Skeletal muscle tissue (tissue), 4 donors: Measurements from ENCODE around the gene RFXAP. TPM values are rescaled to one million over a fixed set of nuclear protein-coding genes. Genes with fewer than 3 reads are reported as not detected.
"Not testable (repeated sequence)": the region's sequence is repeated elsewhere in the genome, so short reads cannot be mapped to it uniquely, and the experiment has no call there.

ENCODE experiments used
- H3K27ac ChIP-seq: one replicate; pipeline ENCODE4 v1.7.0; 2013; ENCODE audit warnings: mild to moderate bottlenecking, low read depth, low read length, inconsistent platforms
- H3K27me3 ChIP-seq, 3 donors: one replicate each; pipeline ENCODE4 v1.7.0; 2013; ENCODE audit warnings: low read length in 3 of 3; ENCODE audit not compliant: control insufficient read depth in 3 of 3, insufficient read depth in 3 of 3
- H3K36me3 ChIP-seq, 3 donors: one replicate each; pipeline ENCODE4 v1.7.0; 2013; ENCODE audit warnings: low read length in 3 of 3; ENCODE audit not compliant: control insufficient read depth in 3 of 3, insufficient read depth in 3 of 3
- H3K4me1 ChIP-seq, 3 donors: one replicate each; pipeline ENCODE4 v1.7.0; 2013; ENCODE audit warnings: low read length in 3 of 3, mild to moderate bottlenecking in 3 of 3; ENCODE audit not compliant: control insufficient read depth in 3 of 3, insufficient read depth in 3 of 3
- H3K4me3 ChIP-seq, 3 donors: one replicate each; pipeline ENCODE4 v1.7.0; 2013; ENCODE audit warnings: low read length in 3 of 3
- H3K9ac ChIP-seq, 3 donors: one replicate each; pipeline ENCODE4 v1.7.0; 2013; ENCODE audit warnings: low read length in 3 of 3, mild to moderate bottlenecking in 3 of 3, moderate library complexity in 2 of 3, low read depth in 1 of 3
- H3K9me3 ChIP-seq, 3 donors: one replicate each; pipeline ENCODE4 v1.7.0; 2013; ENCODE audit warnings: low read length in 3 of 3; ENCODE audit not compliant: control insufficient read depth in 3 of 3
- total RNA-seq: library from RNA; depleted of rRNA; stranded (reverse); fragments of >200 nt; gene quantifications from one replicate; pipeline ENCODE4 v1.2.3, GENCODE V29; 2014
- donor health status: Osteomylitis.

The RFXAP gene, protein sequence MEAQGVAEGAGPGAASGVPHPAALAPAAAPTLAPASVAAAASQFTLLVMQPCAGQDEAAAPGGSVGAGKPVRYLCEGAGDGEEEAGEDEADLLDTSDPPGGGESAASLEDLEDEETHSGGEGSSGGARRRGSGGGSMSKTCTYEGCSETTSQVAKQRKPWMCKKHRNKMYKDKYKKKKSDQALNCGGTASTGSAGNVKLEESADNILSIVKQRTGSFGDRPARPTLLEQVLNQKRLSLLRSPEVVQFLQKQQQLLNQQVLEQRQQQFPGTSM
- total RNA-seq = 5.2 TPM

- Histone ChIP-seq H3K4me3 (peak within 1 kb of the TSS; percentile 93 to 98 (median 94)), H3K4me1 (peaks cover 11 to 18% (median 14%) of the 10 kb centered on the region in 3 donors), H3K36me3 (no peaks in the 10 kb centered on the region), H3K27me3 (no peaks in the 10 kb centered on the region), H3K9ac (peak within 1 kb of the TSS; percentile 76 to 91 (median 84)), H3K27ac (peak within 1 kb of the TSS; percentile 54), H3K9me3 (no peaks in the 10 kb centered on the region)
Observed at GRCh38 chr13:36818804-36819738, at the start of gene RFXAP. Gene RFXAP (plus strand): TSS chr13:36819222. CDS start chr13:36819358, 136 bp downstream.

GRCh38 chr13:36769545-36769944, 49.5 kb upstream of the RFXAP start:
- no peak overlapping the region for H3K27ac ChIP-seq
- H3K9ac ChIP-seq = no peak overlapping the region
- no peak overlapping the region for H3K4me3 ChIP-seq
- H3K36me3 ChIP-seq = no peaks in the 10 kb centered on the region
- no peaks in the 10 kb centered on the region for H3K27me3 ChIP-seq
- no peaks in the 10 kb centered on the region for H3K4me1 ChIP-seq
- H3K9me3 ChIP-seq = no peaks in the 10 kb centered on the region

DNA sequence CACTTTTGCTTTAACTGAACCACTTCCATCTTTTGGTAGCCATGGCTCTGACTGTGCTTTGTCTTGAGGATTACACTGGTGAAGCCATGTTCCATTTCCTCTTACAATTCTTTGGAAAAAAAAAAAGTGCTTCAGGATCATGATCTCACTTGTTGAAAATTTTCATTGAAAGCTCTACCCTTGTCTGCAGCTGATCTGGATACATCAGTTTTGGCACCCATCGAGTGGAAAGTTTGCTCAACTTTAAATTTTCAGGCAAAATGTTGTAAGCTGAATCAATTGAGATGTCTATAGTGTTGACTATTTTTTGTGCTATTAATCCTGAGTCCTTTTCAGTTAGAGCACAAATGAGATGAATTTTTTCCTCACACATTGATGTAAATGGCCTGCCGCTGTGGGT, 48.3 kb upstream of the RFXAP start:
- no peak overlapping the region for H3K9ac ChIP-seq
- H3K27me3 ChIP-seq = no peaks in the 10 kb centered on the region
- no peaks in the 10 kb centered on the region for H3K36me3 ChIP-seq
- H3K4me1 ChIP-seq = no peaks in the 10 kb centered on the region
- H3K9me3 ChIP-seq = no peaks in the 10 kb centered on the region
- H3K27ac ChIP-seq = no peak overlapping the region
- H3K4me3 ChIP-seq = no peak overlapping the region

DNA sequence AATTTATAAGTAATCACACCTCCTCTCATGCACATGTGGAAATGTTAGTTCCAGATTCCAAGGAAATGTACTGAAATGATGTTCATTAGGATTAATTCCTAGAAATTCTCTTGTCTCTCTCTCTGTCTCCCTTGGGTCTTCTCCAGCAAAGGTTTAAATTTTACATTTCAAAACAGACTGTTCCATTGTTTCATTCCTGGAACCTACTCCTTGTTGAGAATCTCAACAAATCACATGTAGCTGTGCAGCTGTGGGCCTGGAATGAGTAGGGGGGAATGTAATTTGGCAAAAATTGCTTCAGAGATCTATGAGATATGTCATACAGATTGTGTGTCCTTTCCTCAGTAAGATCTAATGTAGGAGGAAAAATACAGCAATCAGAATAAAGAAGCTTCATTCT, 46.2 kb upstream of the RFXAP start:
- H3K4me3 ChIP-seq = no peak overlapping the region
- H3K4me1 ChIP-seq = no peaks in the 10 kb centered on the region
- no peak overlapping the region for H3K9ac ChIP-seq
- H3K9me3 ChIP-seq = no peaks in the 10 kb centered on the region
- no peak overlapping the region for H3K27ac ChIP-seq
- H3K36me3 ChIP-seq = no peaks in the 10 kb centered on the region
- peaks cover 0 to 2% (median 0%) of the 10 kb centered on the region in 3 donors for H3K27me3 ChIP-seq

DNA sequence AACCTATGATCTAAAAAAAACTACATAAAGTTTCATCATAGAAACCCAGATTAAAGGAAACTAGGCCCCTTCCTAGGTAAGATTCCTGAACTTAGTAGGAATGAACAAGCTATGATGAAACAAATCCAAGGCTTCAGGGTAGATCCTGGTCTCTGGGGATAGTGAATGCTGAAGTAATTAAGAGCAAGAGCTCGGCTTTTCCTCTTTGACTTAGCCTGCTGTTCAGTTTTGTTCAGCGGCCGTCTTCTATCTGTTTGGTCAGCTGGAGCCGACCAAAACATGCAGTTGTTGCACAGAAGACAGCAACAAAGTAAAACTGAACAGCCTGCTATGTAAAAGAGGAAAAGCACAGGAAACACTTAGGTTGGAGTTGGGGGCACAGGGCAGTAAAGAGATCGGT, 44.1 kb upstream of the RFXAP start:
- H3K27ac ChIP-seq = no peak overlapping the region
- H3K9ac ChIP-seq = no peak overlapping the region
- H3K27me3 ChIP-seq = peaks cover 0 to 5% (median 2%) of the 10 kb centered on the region in 3 donors
- no peaks in the 10 kb centered on the region for H3K36me3 ChIP-seq
- no peaks in the 10 kb centered on the region for H3K9me3 ChIP-seq
- H3K4me3 ChIP-seq = no peak overlapping the region
- no peaks in the 10 kb centered on the region for H3K4me1 ChIP-seq

- no peaks in the 10 kb centered on the region for H3K36me3 ChIP-seq
- H3K4me1 ChIP-seq = no peaks in the 10 kb centered on the region
- no peak overlapping the region for H3K4me3 ChIP-seq
- no peak overlapping the region for H3K27ac ChIP-seq
- no peaks in the 10 kb centered on the region for H3K9me3 ChIP-seq
- no peak overlapping the region for H3K9ac ChIP-seq
- H3K27me3 ChIP-seq = peaks cover 0 to 5% (median 2%) of the 10 kb centered on the region in 3 donors
Observed at GRCh38 chr13:36776175-36776574, 42.8 kb upstream of the RFXAP start.

DNA sequence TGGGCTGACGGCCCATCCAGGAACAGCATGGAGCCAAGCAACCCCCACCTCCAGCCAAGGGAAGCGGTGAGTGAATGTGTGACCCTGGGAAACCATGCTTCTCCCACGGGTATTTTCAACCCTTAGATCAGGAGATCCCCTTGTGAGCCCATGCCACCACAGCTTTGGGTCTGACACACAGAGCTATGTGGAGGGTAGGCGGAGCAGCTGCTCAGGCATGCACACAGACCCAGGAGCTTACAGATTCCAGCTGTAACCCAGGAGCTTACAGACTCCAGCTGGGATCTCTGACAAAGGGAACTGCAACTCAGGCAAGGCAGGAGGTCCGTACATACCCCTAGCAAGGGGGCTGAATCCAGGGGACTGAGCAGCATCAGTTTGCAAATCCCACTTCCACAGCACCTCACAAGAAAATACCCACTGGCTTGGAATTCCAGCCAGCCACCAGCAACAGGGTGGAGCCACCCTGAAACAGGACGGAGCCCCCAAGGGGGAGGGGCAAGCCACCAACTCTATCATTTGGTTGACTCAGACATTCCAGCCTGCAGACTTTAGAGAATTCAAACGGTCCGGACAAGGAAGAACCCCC, 40.8 kb upstream of the RFXAP start:
- H3K9ac ChIP-seq = no peak overlapping the region
- H3K36me3 ChIP-seq = no peaks in the 10 kb centered on the region
- peaks cover 0 to 5% (median 2%) of the 10 kb centered on the region in 3 donors for H3K27me3 ChIP-seq
- no peak overlapping the region for H3K27ac ChIP-seq
- no peaks in the 10 kb centered on the region for H3K9me3 ChIP-seq
- no peak overlapping the region for H3K4me3 ChIP-seq
- H3K4me1 ChIP-seq = no peaks in the 10 kb centered on the region

GRCh38 chr13:36783890-36784289, 35.1 kb upstream of the RFXAP start:
- Histone ChIP-seq H3K27ac (no peak overlapping the region), H3K9ac (no peak overlapping the region), H3K36me3 (no peaks in the 10 kb centered on the region), H3K4me3 (no peak overlapping the region), H3K27me3 (peaks cover 0 to 4% (median 0%) of the 10 kb centered on the region in 3 donors), H3K9me3 (no peaks in the 10 kb centered on the region), H3K4me1 (no peaks in the 10 kb centered on the region)

- not testable (repeated sequence) for H3K27ac ChIP-seq
Observed at GRCh38 chr13:36786175-36786574, 32.8 kb upstream of the RFXAP start.

GRCh38 chr13:36787181-36787580, 31.8 kb upstream of the RFXAP start:
- Histone ChIP-seq H3K36me3 (no peaks in the 10 kb centered on the region), H3K4me1 (no peaks in the 10 kb centered on the region), H3K9ac (no peak overlapping the region), H3K27ac (no peak overlapping the region), H3K27me3 (no peaks in the 10 kb centered on the region), H3K9me3 (no peaks in the 10 kb centered on the region), H3K4me3 (no peak overlapping the region)

More at GRCh38 chr13:36786175-36786574, 32.8 kb upstream of the RFXAP start:
- not testable (repeated sequence) for H3K9me3 ChIP-seq, H3K9ac ChIP-seq, H3K4me1 ChIP-seq, H3K4me3 ChIP-seq, H3K36me3 ChIP-seq, H3K27me3 ChIP-seq
